Measurements from ENCODE around the gene TIMM9.
"Not testable (repeated sequence)": the region's sequence is repeated elsewhere in the genome, so short reads cannot be mapped to it uniquely, and the experiment has no call there.

Gene TIMM9

GRCh38 chr14:58427281-58428117 lies at the start of gene TIMM9, which contains the start of gene KIAA0586:
Gene TIMM9 (minus strand): TSS chr14:58427531. CDS start chr14:58411945, 15,586 bp downstream.
Gene KIAA0586 (plus strand): TSS chr14:58427719. CDS start chr14:58428265, 546 bp downstream.
- FAIRE-seq = peak; percentile 79

- FAIRE-seq = no peak
Observed at GRCh38 chr14:58476320-58476719, 49.0 kb upstream of the TIMM9 start.

GRCh38 chr14:58469309-58469708 lies 42.0 kb upstream of the TIMM9 start:
- FAIRE-seq = no peak

GRCh38 chr14:58467575-58467974 lies 40.2 kb upstream of the TIMM9 start:
- no peak for FAIRE-seq

DNA sequence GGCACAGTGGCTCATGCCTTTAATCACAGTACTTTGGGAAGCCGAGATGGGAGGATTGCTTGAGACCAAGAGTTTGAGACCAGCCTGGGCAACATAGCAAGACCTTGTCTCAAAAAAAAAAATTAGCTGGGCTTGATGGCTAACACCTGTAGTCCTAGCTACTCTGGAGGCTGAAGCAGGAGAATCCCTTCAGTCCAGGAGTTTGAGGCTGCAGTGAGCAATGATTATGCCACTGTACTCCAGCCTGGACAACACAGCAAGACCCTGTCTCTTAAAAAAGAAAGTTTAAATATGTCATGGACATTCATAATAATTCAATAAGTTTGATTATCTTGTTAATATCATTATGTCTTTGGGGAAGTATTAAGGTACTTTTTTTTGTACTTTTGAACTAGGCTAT lies 39.1 kb upstream of the TIMM9 start:
- FAIRE-seq = peak; percentile 27

DNA sequence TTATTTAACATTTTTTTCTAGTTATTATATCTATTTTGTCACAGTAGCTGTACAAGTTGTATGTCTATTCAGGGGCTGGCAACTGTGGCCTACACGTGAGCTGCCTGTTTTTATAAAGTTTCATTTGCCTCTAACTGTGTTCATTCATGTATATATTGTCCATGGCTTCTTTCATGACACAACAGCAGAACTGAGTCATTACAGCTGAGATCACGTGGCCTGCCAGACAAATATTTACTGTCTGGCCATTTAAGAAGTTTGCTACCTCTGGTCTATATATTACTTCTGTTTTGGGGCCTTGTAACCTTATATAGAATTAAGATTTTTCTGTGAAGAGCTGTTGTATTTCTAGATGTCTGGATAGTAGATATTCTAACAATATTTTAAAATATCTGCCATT lies 38.1 kb upstream of the TIMM9 start:
- FAIRE-seq = peak; percentile 55

GRCh38 chr14:58464652-58465051 lies 37.3 kb upstream of the TIMM9 start:
- no peak for FAIRE-seq

DNA sequence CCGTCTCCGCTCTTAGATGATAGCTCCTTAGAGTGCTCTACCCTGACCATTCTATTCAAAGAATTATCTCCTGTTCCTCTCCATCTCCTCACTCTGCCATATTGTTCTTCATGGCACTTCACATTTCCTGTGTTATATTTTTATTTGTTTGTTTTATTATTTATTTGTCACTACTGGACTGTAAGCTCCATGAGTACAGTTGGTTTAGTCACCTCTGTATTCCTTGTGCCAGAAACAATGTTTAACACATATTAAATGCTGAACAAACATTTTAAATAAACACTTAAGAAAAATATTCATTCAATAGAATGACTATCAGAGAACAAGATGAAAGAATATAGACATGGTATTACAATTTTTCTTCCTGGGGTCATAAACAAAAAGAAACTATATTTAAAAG lies 35.8 kb upstream of the TIMM9 start:
- no peak for FAIRE-seq

DNA sequence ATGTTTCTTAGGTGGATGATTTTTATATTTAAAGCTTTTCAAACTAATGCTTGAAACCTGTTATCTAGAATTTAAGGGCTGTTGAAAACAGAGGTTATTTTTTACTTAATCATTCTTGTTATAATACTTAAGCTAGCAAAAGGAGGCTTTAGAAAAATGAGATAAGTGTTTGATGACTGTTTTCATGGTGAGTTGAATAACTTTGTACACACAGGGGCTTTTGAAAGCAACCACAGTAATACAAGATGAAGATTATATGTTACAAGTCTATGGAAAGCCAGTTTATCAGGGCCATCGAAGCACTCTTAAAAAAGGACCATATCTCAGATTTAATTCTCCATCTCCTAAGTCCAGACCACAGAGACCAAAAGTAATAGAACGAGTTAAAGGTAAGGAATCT lies 33.4 kb upstream of the TIMM9 start:
- FAIRE-seq = peak; percentile 58

- no peak for FAIRE-seq
Observed at GRCh38 chr14:58455593-58456265, 28.4 kb upstream of the TIMM9 start.

DNA sequence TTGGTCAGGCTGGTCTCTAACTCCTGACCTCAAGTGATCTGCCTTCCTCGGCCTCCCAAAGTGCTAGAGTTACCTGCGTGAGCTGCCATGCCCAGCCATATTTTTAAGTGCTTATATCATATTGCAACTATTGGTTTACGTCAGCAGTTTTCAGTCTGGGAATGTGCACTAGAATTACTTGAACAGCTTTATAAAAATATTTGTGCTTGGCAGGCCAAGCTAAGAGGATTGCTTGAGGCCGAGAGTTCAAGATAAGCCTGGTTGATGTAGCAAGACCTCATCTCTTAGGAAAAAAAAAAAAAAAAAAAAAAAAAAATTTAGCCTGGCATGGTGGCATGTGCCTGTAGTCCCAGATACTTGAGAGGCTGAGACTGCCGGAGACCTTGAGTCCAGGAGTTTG lies 17.3 kb upstream of the TIMM9 start:
- FAIRE-seq = no peak

- FAIRE-seq = no peak
Observed at GRCh38 chr14:58439476-58439875, 12.1 kb upstream of the TIMM9 start.

- no peak for FAIRE-seq
Observed at GRCh38 chr14:58430156-58430555, 2.8 kb upstream of the TIMM9 start.

DNA sequence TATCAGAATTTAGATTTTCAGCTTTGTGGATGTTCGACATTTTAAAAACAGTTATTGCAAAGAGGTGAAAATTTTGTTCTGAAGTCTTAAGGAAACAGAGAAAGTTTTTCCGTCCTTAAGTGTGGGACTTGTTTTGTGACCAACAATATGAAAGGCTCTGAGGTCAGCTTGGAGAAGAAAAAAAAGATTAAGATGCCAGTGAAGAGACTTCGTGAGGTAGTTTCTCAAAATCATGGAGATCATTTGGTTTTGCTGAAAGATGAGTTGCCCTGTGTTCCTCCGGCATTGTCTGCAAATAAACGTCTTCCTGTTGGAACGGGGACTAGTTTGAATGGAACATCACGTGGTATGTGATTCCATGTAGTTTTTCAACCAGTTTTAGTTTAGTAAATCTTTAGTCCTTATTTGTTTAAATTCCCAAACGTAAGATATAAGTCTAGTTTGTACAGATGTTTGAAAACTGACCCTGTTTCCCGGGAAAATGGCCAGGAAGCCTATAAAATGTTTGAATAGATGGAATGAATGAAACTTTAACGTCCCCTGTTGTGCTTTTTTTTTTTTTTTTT lies 870 bp upstream of the TIMM9 start:
- no peak for FAIRE-seq

DNA sequence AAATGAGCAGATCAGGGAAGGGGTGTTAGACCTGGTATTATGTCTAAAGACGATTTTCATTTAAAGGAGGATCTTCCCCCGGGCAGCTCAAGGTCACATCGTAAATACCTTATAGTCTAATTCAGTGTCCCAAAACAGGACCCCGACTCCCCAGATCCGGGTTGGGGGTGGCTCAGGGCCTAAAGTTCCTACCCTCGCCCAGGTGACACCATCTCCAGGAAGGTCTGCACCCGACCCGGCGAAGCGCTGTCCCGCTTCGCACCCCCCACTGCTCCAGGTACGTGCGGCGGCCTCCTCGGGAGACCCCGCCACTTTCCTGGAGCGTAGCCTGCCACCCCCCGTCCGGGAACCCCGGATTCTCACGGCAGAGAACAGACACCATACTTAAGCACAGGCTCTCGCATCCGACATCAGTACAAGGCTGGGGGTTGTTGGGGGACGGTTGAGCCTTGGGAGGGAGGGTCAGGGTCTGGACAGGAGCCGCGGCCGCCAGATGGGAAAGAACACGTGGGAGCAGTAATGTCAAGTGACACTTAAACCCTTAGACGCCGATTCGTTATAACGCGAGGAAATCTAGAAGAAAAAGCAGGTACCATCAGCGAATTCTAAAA lies 556 bp downstream of the TIMM9 start:
- FAIRE-seq = no peak

- not testable (repeated sequence) for FAIRE-seq
Observed at GRCh38 chr14:58416934-58417333, 10.4 kb downstream of the TIMM9 start.

DNA sequence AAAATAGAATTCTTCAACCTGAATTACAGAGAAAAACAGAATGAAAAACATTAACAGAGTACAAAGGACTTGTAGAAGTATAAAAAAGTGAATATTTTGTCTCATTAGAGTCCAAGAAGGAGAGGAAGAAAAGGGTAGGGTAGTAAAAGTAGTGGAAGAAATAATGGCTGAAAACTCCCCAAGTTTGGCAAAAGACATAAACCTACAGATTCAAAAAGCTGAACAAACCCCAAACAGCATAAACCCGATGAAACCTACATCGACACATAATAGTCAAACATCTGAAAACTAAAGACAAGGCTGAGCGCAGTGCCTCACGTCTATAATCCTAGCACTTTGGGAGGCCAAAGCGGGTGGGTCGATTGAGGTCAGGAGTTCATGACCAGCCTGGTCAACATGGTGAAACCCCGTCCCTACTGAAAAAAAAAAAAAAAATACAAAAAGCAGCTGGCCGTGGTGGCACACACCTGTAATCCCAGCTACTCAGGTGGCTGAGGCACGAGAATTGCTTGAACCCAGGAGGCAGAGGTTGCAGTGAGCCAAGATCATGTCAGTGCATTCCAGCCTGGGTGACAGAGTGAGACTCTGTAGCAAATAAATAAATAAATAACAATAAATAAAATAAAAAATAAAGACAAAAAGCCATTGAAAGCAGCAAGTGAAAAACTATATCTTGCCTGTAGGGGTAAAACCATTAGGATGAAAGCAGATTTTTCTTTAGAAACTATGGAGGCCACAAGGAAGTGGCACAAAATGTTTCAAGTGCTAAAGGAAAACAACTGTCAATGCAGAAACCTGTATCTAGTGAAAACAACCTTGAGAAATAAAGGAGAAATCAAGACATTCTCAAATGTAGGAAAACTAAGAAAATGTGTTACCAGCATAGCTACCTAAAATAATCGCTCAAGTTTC lies 11.4 kb downstream of the TIMM9 start:
- no peak for FAIRE-seq

GRCh38 chr14:58414845-58415244 lies 12.5 kb downstream of the TIMM9 start:
- no peak for FAIRE-seq

- FAIRE-seq = no peak
Observed at GRCh38 chr14:58408681-58409215, 18.6 kb downstream of the TIMM9 start.

GRCh38 chr14:58401587-58401986 lies 25.7 kb downstream of the TIMM9 start:
- FAIRE-seq = no peak

- FAIRE-seq = no peak
Observed at GRCh38 chr14:58398895-58399294, 28.4 kb downstream of the TIMM9 start.

DNA sequence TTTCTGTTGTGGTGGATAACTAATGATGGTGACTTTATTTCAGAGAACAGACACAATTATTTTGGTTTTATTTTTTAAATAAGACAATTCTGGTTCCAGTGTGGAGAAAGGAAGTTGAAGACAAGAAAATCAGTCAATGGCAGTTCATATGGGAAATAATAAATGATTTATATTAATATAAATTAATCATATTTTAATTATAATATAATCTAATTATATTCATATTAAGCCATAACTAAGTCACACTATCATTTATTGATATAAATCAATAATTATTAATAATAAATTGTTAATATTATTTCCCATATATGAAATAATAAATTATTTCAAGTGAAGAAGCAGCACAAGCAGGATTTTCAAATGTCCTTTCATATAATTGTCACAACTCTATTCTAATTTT lies 28.8 kb downstream of the TIMM9 start:
- FAIRE-seq = no peak

All from islet of Langerhans (tissue), 1 donor.